Measurements from ENCODE around the gene KIF7.
"Not testable (repeated sequence)": the region's sequence is repeated elsewhere in the genome, so short reads cannot be mapped to it uniquely, and the experiment has no call there.

KIF7 gene, protein sequence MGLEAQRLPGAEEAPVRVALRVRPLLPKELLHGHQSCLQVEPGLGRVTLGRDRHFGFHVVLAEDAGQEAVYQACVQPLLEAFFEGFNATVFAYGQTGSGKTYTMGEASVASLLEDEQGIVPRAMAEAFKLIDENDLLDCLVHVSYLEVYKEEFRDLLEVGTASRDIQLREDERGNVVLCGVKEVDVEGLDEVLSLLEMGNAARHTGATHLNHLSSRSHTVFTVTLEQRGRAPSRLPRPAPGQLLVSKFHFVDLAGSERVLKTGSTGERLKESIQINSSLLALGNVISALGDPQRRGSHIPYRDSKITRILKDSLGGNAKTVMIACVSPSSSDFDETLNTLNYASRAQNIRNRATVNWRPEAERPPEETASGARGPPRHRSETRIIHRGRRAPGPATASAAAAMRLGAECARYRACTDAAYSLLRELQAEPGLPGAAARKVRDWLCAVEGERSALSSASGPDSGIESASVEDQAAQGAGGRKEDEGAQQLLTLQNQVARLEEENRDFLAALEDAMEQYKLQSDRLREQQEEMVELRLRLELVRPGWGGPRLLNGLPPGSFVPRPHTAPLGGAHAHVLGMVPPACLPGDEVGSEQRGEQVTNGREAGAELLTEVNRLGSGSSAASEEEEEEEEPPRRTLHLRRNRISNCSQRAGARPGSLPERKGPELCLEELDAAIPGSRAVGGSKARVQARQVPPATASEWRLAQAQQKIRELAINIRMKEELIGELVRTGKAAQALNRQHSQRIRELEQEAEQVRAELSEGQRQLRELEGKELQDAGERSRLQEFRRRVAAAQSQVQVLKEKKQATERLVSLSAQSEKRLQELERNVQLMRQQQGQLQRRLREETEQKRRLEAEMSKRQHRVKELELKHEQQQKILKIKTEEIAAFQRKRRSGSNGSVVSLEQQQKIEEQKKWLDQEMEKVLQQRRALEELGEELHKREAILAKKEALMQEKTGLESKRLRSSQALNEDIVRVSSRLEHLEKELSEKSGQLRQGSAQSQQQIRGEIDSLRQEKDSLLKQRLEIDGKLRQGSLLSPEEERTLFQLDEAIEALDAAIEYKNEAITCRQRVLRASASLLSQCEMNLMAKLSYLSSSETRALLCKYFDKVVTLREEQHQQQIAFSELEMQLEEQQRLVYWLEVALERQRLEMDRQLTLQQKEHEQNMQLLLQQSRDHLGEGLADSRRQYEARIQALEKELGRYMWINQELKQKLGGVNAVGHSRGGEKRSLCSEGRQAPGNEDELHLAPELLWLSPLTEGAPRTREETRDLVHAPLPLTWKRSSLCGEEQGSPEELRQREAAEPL (N-terminal part only)

DNA sequence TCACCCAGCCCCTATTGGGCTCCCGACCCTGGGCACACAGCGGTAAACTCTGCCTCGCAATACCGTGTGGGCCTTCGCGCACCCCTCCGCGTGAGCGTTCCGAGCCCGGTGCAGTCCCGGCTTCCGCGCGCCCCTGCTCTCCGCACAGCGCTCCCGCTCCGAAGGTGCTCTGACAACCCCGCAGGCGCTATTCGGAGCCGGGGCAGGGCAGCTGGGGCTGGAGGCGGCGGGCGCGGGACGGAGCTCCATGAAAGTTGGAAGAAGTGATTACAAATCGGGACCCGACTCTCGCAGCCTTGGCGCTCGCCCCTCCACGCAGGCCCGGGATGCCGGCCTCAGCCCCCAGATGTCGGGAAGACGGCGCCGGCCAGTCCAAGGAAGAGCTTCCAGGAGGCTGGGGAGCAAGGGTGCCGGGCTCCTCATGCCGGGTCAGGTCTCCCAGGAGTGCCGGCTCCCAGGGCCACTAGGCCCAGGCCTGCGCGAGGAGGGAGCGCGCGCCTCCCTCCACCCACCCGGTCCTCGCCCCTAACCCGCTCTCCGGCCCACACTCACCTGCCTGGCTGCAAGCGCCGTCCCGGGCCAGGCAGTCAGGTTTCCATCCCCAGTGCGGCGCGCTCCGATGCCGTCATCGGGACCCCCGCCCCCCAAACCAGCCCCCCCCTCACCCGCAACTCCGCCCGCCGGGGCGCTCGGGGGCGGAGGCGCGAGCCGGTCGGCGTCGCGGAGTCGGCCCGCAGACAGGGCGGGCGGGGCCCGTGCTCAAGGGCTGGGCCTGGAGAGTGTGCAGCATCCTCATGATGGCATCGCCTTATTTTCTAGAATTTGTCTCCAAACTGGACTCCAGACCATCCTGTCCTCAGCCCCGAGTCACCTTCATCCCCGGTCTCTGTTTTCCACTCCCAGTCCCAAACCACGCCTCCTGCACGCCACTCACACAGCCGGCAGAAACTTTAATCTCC is at the start of gene KIF7:
TSS of gene KIF7 (minus strand) at position 621 of the 959 bp plus-strand sequence. CDS start 2,537 bp downstream, outside the sequence.
- DNase-seq, result no peak

DNA sequence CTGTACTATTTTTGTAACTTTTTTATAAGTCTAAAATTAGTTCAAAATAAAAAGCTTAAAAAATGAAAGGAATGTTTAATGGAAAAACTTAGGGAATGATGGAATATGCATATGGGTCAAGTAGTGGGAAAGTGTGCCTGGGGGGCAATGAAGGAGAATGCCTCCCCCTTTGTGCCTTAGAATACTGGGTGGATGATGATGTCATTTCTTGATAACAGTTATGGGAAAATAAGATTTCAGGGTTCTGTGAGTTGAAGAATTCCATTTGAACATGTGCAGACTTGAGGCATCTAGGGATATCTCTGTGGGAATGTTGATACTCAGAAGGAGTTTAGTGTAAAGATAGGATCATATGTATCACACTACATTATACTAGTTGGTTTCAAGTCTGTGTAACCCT is 49.1 kb upstream of the KIF7 start:
- DNase-seq, result no peak

DNA sequence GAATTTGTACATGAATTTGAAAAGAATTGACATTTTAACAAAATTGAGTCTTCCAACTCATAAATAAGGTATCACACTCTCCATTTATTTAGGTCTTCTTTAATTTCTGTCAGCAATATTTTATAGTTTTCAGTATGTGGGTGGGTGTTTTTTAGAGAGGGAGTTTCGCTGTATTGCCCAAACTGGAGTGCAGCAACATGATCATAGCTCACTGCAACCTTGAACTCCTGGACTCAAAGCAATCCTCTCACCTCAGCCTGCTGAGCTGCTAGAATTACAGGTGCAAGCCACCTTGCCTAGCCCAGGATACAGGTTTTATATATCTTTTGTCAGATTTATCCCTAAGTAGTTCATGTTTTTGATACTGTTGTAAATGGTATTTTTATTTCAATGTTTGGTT is 39.9 kb upstream of the KIF7 start:
- no peak for DNase-seq

DNA sequence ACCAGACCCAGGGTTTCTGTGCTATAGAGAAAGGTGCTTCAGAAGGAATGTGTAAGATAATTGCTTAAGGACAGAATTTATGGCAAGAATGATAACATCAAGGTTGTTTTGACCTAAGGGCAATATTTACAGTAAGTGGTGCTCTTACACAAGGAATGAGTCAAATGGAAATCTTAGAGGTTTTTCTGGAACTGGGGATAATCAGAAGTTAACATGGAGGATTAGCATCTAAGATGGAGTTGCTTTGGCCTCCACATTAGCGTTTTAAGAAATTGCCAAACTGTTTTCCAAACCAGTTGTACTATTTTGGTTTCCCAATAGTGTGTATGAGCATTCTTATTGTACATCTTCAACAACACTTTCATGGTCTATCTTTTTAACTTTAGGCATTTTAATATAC is 38.4 kb upstream of the KIF7 start:
- no peak for DNase-seq

DNA sequence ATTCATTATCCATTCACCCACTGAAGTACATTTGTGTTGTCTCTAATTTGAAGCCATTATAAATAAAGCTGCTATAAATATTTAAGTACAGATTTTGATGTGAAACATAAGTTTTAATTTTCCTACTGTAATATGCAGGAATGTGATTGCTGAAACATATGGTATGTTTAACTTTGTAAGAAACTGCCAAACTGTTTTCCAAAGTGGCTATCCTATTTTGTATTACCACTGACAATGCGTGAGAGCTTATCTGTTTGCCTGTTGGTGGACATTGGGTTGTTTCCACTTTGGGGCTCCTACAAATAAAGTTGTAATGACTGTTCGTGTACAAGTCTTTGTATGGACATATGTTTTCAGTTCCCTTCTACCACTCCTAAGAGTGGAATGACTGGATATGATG is 37.8 kb upstream of the KIF7 start:
- no peak for DNase-seq

DNA sequence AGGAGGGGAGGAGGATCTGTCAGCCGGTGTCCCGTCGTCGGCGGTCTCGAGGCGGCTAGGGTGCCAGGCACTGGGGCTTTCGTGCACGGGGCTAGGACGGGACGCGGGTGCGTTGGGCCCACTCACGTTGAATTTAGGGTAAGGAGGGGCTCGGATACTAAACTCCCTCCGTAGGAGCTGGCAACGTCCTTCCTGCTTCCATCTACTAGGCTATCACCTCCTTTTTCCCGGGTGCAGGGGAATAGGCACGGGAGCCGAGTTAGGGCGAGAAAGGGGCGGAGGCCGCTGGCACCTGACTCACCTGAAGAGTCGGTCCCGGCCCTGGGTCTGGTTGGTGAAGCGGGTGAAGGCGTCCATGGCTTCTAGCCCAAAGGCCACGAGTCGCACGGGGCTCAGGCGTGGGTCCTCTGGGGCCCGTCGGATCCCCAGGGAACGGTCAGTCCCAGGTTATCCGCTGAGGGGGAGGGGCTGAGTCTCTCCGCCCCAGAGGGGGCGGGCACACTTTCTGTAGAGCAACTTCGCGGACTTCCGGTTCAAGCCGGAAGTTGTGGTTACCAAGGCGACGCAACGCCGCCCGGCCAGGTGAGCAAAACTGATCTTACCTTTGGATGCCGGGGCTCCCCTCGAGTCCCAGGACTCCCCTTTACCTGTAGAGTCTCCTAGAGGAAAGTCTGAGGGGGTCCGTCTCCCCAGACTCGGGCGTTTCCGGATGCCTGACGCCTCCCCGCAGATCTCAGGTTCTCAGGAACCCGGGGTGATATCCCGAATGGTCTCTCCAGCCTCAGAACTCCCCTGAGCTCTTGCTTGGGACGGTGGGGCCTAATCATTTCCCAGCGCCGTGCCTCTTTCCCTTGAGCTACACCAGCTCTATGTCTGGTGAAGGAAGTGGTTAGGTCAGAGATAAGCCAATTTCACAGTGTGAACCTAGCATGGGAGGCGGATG is 35.3 kb upstream of the KIF7 start, which contains the start of the genes PEX11A and WDR93:
TSS of gene PEX11A (minus strand) at position 479 of the 943 bp plus-strand sequence. CDS start at position 357, 122 bp downstream.
TSS of gene WDR93 (plus strand) at position 536 of the 943 bp plus-strand sequence. CDS start 10,936 bp downstream, outside the sequence.
- DNase-seq, result peak; percentile 80

DNA sequence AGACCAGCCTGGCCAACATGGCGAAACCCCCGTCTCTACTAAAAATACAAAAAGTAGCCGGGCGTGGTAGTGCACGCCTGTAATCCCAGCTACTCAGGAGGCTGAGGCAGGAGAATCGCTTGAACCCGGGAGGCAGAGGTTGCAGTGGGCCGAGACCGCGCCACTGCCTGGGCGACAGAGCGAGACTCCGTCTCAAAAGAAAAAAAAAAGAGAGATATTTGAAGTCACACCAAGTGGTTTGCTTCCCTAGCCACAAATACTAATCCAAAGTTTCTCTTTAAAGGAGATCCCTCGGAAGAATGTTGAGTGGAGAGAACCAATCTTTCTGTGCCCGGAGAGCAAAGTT is 34.6 kb upstream of the KIF7 start:
- not testable (repeated sequence) for DNase-seq

DNA sequence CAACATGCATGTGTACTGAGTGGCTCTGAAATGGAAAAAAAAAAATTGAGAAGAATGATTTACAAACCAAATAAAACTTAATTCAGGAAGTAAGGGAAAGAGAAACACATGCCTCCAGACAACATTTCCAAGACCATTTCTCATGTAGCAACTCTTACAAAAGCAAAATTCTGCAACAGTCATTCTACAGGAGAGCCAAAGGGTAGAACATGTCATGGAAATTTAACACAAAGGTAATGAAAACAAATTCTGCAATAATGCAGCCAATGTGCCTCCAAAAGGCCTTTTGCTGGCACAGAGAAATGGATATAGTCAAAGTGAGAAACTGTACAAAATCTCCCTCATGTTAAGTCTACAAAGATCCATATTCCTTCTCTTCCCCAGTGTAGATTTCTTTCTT is 31.3 kb upstream of the KIF7 start:
- DNase-seq, result no peak

DNA sequence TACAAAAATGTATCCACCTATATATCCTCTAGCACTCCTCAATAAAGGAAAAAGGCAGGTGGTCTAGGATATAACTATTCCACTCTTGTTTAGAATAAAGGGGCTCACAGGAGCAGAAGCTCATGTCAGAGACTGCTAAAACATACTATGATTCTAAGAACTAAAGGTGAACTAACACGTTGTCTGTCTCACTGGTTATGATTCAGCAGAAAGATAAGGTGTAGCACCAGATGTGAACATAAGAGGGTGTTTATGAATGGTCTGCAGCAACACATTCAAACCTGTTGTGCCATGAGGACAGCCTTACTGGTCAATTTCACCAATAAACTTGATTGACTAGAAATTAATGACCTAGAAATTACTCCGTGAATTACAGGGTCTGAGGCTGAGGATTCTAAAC is 30.7 kb upstream of the KIF7 start:
- DNase-seq, result no peak

DNA sequence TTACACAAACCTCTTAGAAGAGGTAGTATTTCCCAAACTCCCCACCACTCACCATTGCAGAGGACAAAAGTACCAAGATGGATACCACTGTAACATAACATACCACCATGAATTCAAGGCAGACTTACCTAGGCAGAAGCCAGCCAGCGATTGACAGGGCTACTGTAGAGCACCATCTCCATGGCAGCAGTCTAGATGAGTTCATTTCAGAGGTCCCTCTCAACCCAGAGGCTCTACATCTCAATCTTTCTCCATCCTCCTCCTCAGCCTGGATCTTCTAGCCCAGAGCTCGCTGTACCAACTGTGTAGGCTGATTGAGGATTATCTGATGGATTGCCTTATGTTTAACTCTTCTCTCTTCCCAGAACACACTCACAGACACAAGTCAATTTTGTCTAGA is 25.9 kb upstream of the KIF7 start:
- no peak for DNase-seq

DNA sequence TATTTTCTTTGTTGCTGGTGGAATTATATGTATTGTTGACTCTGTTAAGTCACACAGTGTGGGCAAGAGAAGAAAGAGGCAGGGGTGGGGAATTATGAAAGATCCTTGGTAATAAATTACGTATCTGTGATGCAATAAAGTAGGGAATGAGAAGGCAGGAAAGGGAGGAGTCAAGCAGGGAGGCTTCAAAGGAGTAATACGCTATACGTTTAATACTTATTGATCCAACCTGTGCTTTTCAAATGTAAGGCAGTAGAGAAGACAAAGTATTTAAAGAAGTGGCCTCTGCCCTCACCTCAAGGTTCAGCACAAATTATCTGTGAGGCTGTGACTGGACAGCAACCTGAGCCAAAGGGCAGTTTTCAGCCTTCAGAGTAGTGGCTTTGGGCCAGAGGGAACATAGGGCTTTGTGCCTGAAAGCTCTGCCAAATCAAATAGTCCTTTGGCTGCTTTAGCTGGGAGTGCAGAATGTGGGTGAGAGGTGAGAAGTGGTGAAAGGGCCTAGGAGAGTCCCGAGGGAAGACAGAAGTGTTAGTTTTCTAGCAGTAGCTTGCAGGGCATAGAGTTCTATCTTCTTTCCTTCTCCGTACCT is 25.1 kb upstream of the KIF7 start:
- no peak for DNase-seq

DNA sequence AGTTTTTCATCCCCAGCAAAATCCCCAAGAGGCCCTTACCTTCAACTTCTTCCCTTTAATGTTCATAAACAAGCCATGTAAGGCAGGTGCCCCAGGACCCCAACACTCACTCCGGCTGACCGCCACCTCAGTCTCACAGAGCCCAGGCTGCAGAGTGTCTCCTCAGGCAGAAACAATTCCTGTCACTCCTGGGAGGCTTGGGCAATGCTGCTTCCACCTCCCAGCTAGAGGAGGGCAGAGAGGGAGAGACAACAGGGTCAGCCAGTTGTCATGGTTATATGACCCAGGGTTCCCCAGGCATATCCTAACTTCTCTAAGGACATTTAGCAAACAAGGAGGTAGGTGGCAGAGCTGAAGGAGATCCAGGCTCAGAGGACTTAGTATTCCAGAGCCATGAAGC is 23.9 kb upstream of the KIF7 start, which contains the start of gene PLIN1:
TSS of gene PLIN1 (minus strand) at position 156 of the 400 bp plus-strand sequence. CDS start 1,878 bp downstream, outside the sequence.
- DNase-seq, result no peak

DNA sequence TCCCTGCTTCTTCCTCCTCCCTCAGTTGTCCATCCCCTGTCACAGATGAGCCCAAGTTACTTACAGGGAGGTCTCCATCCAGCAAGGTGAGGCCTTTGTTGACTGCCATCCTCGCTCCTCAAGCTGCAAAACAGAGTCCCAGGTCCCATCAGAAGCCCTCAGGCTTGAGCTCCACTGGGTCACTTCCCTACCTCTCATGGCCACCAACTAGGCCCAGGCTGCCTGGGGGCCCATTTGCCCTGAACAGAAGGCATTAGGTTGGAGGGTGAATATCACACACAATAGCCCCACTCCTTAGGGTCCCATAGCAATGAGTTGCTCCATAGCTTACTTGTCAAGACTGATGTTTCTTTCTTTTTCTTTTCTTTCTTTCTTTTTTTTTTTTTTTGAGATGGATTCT is 22.1 kb upstream of the KIF7 start:
- no peak for DNase-seq

DNA sequence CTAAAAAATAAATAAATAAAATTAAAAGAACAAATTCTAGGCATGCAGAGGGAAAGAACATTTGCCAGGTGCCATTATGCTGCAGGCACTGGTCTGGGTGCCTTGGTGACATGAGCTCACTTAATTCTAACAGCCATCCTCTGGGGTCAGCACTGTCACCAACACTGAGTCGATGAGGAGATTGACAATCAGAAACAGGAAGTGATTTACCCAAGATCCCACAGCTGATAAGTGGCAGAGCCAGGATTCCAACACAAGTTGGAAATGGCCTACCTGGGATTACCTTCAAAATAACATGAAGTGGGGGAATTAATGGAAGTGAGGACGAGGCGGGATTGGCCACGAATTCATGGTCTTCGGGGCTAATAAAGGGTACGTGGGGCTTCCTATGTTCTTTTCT is 20.3 kb upstream of the KIF7 start:
- DNase-seq, result no peak

DNA sequence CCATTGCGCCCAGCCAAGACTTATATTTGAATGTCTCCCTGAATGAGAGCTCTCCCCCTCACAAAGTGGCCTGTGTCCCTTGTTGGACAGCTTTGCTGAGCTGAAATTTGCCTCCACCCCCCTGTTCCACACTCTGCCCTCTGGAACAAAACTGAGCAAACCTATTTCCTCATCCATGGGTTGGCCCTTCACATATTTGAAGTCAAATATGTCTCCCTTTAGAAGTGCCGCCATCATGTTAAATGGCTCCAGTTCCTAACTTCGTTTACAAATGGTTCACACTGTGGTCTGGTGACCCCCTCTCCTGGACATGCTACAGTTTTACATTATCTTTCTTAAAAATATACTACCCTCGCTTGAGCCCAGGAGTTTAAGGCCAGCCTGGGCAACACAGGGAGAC is 19.3 kb upstream of the KIF7 start:
- no peak for DNase-seq

DNA sequence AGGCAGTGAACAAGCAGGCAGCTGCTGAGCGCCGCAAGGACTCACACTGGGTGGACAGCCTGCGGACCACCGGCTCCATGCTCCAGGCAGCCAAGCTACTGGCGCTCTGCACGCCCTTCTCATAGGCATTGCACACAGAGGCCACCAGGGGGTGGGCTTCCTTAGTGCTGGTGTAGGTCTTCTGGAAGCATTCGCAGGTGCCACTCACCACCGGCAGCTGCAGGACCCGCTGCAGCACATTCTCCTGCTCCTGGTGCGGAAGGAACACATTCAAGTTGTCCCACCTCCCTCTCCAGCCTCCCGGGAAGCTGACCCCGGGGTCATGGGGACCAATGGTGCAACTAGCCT is 17.9 kb upstream of the KIF7 start:
- DNase-seq, result no peak

DNA sequence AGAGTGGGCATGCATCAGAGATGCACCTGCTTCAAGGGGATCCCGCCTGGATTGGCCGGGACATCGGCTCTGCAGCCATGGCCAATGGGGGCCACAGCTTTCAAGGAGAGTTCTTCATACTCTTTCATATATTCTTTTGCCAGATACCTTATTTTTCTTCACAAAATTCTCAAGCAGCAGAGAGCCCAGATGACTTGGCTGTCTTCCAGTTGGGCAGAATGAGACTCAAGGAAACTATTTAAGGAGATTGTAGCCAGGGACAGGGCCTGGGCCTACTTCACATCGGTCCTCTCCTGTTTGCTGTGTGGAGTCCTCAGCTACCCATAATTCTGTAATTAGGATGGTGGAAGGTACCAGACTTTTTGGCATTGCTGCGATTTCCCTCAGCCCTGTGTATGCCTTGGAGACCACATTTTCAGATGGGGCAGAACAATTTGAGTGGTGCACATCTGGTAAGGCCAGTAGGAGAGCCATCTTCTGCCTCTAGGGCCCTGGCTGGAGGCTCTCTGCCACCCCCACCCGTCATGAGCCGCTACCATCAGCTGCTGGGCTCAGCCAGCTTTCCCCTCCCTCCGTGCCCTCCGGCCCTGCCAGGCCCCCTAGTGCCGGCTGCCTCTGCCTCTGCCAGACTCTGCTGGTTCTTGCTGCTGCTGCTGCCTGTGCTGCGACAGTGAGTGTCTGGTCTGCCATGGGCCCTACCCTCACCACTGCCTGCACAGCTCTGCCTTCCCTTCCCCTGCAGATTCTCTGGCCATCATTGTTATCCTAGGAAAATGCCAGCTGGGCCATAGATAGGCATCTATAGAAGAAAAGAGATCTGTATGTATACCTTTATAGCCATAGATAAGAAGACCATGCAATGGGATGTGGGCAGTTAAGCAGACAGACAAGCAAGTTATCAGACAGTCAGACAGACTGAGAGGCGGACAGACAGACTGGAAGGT is 17.2 kb upstream of the KIF7 start:
- no peak for DNase-seq

DNA sequence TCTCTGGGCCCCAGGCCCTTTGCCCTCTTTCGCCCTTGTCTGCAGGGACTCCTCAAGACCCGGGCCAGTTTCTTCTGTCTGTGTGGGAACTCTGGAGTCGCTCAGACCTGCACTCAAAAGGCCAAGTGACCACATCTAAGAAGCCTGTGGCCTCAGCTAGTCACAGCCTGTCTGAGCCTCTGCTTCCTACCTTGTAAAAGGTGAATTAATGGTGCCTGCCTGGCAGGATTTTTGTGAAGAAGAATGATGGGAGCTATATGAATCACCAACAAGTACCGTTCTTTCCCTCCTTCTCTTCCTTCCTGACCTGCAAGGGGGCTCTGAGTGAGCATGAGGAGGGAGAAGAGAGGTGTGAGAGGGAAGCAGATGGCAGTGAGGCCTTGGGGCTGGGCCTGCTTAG is 16.4 kb upstream of the KIF7 start:
- no peak for DNase-seq
